NCI-H446 (cell line): Measurements from ENCODE around the gene MVP.
"Not testable (repeated sequence)": the region's sequence is repeated elsewhere in the genome, so short reads cannot be mapped to it uniquely, and the experiment has no call there.

Source experiments
- DNase-seq, 2 experiments: peaks; one replicate each; lab custom pipeline; 2025; lab: John Stamatoyannopoulos, UW

MVP gene

GRCh38 chr16:29842732-29843346 is 22.6 kb downstream of the MVP start:
- no peak for DNase-seq

GRCh38 chr16:29843931-29844330 is 23.7 kb downstream of the MVP start:
- no peak for DNase-seq

- DNase-seq, result no peak
Observed at GRCh38 chr16:29844575-29845331, 24.5 kb downstream of the MVP start.

DNA sequence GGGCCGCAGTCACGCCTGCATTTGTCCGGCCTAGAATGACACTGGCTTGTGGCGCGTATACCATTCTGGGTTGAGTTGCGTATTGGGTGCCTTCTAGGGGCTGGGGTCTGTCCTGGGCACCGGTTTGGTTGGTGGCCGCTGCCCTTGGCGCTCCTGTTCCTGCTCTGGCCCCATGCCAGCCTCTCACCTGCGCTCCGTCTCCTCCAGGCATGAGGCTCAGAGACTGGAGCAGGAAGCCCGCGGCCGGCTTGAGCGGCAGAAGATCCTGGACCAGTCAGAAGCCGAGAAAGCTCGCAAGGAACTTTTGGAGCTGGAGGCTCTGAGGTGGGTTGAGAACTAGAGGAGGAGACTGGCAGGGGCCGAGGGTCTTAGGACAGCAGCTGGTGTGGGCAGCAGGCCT is 25.4 kb downstream of the MVP start:
- no peak for DNase-seq

- DNase-seq, result peak; percentile 27 to 57
Observed at GRCh38 chr16:29848420-29849297, 28.4 kb downstream of the MVP start.

- no peak for DNase-seq
Observed at GRCh38 chr16:29849505-29849904, 29.2 kb downstream of the MVP start.

DNA sequence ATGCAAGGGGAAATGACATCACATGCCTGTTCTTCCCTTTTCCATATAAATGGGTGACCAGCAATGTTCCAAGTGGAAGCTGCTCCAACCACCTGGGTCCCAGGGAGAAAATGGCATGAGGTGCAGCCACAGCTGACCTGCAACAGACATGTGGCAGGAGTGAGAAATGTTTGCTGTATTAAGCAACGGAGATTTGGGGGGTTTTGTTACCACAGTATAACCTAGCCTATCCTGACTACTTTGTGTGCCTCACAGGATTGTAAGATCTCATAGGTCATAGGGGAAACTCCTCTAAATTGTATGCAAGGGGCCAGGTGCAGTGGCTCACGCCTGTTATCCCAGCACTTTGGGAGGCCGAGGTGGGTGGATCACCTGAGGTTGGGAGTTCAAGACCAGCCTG is 30.7 kb downstream of the MVP start:
- no peak for DNase-seq

DNA sequence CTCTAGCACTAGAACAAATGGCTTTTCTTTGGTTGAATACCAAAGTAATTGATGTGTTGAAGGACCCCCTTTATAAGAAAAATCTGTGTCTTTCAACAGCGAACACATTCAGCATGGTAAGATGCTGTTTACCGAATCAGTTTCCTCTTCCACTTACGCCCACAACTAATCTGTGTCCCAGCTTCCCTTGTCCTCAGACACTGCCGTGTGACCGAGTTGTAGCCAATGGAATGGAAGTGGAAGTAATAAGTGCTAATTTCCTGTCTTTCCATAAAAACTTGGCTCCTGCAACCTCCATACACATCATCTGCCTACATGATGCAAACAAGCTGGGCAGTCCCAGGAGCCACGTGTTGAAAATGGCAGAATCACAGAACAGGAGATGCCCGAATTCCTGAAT is 32.4 kb downstream of the MVP start:
- DNase-seq, result peak in 1 of 2 experiments; percentile 13

- DNase-seq, result no peak
Observed at GRCh38 chr16:29854520-29855100, 34.3 kb downstream of the MVP start.

GRCh38 chr16:29857133-29857760 is 37.0 kb downstream of the MVP start:
- peak in 1 of 2 experiments; percentile 58 for DNase-seq

DNA sequence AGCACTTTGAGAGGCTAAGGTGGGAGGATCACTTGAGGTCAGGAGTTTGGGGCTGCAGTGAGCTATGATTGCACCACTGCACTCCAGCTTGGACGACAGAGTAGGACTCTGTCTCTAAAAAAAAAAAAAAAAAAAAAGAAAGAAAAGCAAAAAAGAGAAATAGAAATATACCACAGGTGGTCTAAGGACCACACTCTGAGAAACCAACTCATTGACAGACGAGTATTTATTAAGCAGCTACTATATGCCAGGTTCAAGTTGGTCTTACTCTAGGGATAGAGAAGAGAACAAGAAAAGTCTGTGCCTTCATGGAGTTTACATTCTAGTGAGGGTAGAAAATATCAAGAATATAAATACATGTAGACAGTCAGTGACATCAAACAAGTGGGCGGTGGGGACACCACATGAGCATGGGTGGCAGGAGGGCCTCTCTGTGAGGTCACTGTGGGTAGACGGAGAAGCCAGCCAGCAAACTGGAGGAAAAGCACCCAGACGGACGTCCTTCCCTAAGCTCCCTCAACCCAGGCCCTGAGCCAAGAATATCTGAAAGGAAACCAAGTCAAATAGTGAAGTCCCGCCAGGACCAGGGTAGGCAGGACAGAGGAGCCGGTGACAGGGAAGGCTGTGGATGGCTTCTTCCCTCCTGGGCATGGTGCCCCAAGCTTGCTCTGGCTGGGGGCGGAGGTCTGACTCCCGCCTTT is 38.0 kb downstream of the MVP start:
- DNase-seq, result no peak

DNA sequence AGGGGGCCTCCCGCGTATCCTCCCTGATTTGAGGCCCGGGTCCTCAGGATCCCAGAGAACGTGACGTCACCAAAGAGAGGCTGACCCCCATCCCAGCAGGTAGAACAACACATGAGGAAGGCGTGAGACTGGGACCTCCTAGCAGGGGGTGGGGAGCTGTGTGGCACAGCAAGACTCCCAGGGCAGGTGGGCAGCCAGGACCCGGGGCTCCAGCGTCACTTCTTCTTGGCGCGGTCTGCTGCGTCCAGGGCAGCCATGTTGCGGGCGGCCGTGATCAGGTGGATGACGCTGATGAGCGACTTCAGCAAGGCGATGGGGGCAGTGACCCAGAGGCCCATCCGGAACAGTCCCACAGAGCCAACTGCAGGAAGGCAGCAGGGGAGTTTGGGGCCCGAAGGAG is 38.7 kb downstream of the MVP start:
- no peak for DNase-seq

DNA sequence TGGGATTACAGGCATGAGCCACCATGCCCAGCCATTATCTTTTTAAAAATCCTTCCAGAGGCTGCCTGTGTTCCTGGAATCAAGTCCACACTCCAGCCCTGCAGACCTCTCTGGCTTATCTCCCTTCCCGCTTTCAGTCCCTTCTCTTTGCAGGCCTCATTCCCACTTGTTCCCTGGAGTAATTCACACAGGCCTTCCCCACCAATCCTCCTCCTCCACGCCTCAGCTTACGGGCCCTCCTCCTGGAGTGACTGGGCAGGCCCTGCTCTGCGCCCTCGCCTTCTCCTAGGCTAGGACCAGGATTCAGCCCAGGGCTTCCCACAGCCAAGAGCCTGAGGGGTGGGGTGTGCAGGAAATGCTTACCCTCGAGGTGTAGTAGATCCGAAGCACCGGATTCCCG is 40.0 kb downstream of the MVP start:
- no peak for DNase-seq

- DNase-seq, result no peak
Observed at GRCh38 chr16:29862383-29862883, 42.2 kb downstream of the MVP start.

- DNase-seq, result peak; percentile 95 to 96
Observed at GRCh38 chr16:29862884-29863668, 42.8 kb downstream of the MVP start, which contains the start of gene CDIPT. TSS of gene CDIPT (minus strand) at chr16:29863226. CDS start at chr16:29862857, 369 bp downstream.

GRCh38 chr16:29863669-29863984 is 43.4 kb downstream of the MVP start:
- DNase-seq, result no peak

- no peak for DNase-seq
Observed at GRCh38 chr16:29864205-29864604, 43.9 kb downstream of the MVP start.

GRCh38 chr16:29868396-29869009 is 48.2 kb downstream of the MVP start:
- DNase-seq, result peak in 1 of 2 experiments; percentile 14

DNA sequence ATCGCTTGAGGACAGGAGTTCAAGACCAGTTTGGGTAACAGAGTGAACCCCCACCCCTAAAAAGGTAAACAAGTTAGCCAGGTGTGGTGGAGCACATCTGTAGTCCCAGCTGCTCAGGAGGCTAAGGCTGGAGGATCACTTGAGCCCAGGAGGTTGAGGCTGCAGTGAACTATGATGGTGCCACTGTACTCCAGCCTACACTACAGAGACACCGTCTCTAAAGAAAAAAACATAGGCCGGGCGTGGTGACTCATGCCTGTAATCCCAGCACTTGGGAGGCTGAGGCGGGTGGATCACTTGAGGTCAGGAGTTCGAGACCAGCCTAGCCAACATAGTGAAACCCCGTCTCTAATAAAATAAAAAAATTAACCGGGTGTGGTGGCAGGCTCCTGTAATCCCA is 48.8 kb downstream of the MVP start:
- DNase-seq, result not testable (repeated sequence)
